GM18507 (cell line): ENCODE results near the gene SNX5.
"Not testable (repeated sequence)": the region's sequence is repeated elsewhere in the genome, so short reads cannot be mapped to it uniquely, and the experiment has no call there.

ENCODE experiments used
- DNase-seq: peaks from one replicate; pipeline ENCODE4 v3.0.0; 2011; ENCODE audit warnings: low read depth; ENCODE audit not compliant: insufficient read length; ENCODE audit errors: extremely low spot score
- FAIRE-seq: peaks from 2 replicates; lab custom pipeline; 2011; peaks lifted over from hg19 to GRCh38; lab: Jason Lieb, UNC

SNX5 gene

GRCh38 chr20:17963114-17963897 lies 5.3 kb downstream of the SNX5 start:
- no peak for DNase-seq
- no peak for FAIRE-seq

GRCh38 chr20:17961587-17961940 lies 7.0 kb downstream of the SNX5 start:
- FAIRE-seq (peak; percentile 12), DNase-seq (no peak)

GRCh38 chr20:17960927-17961586 lies 7.5 kb downstream of the SNX5 start:
- FAIRE-seq, result peak; percentile 15
- no peak for DNase-seq

GRCh38 chr20:17960400-17960885 lies 8.2 kb downstream of the SNX5 start:
- not testable (repeated sequence) for FAIRE-seq, DNase-seq

GRCh38 chr20:17959257-17959627 lies 9.4 kb downstream of the SNX5 start:
- FAIRE-seq, result peak; percentile 33
- no peak for DNase-seq

- no peak for FAIRE-seq
- no peak for DNase-seq
These were observed 10.0 kb downstream of the SNX5 start for GRCh38 chr20:17958373-17959256.

- FAIRE-seq (no peak), DNase-seq (no peak)
These were observed 10.9 kb downstream of the SNX5 start for GRCh38 chr20:17957505-17958363.

- no peak for DNase-seq
- FAIRE-seq, result peak; percentile 65
These were observed 12.4 kb downstream of the SNX5 start for GRCh38 chr20:17956099-17956685.

- peak; percentile 44 for FAIRE-seq
- no peak for DNase-seq
These were observed 13.3 kb downstream of the SNX5 start for GRCh38 chr20:17955302-17955701.

GRCh38 chr20:17953935-17954334 lies 14.7 kb downstream of the SNX5 start:
- DNase-seq, result no peak
- no peak for FAIRE-seq

- FAIRE-seq (no peak), DNase-seq (no peak)
These were observed 15.6 kb downstream of the SNX5 start for GRCh38 chr20:17952692-17953684.

GRCh38 chr20:17951323-17951722 lies 17.3 kb downstream of the SNX5 start:
- DNase-seq (no peak), FAIRE-seq (no peak)

- DNase-seq (no peak), FAIRE-seq (no peak)
These were observed 17.9 kb downstream of the SNX5 start for GRCh38 chr20:17950670-17951069.

- DNase-seq (no peak), FAIRE-seq (no peak)
These were observed 18.7 kb downstream of the SNX5 start for GRCh38 chr20:17949899-17950298.

- DNase-seq (no peak), FAIRE-seq (no peak)
These were observed 20.2 kb downstream of the SNX5 start for GRCh38 chr20:17948442-17948841.

- FAIRE-seq, result no peak
- DNase-seq, result no peak
These were observed 21.1 kb downstream of the SNX5 start for GRCh38 chr20:17947474-17947815.

GRCh38 chr20:17946572-17947473 lies 21.8 kb downstream of the SNX5 start:
- FAIRE-seq (peak; percentile 26), DNase-seq (no peak)
